CD4-positive, alpha-beta T cell treated with Interleukin-15 for 1 hour (primary cell): ENCODE results near the gene ARHGEF33.

ENCODE experiments used
- DNase-seq: peaks from one replicate; pipeline ENCODE4 v3.0.0-alpha.2; 2020

The ARHGEF33 gene

GRCh38 chr2:39023649-39024048 lies 134.0 kb downstream of the ARHGEF33 start:
- DNase-seq: no peak

DNA sequence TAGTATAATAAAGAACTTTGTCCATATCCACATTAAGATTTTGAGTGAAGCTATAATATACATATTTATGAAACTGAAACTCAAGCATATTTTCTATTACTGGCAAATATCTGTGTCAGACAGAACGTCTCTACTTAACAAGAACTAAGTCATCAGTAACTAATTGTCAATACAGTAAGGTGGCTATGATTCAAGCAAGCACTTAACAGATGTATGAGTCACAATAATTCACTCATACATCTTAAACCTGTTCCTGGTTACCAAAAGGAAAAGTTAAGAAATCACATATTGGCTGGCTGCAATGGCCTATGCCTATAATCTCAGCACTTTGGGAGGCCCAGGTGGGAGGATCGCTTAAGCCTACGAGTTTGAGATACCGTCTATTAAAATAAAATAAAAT lies 135.2 kb downstream of the ARHGEF33 start:
- no peak for DNase-seq
